A549 (cell line): ENCODE data around the gene CBY1. TPM values are rescaled to one million over a fixed set of nuclear protein-coding genes. Genes with fewer than 3 reads are reported as not detected.

ENCODE experiments used
- ATAC-seq, 2 experiments: fragments of 200-7000 bp in 1 of 2; fragments of >200 bp in 1 of 2; cut with Nextera tagmentation in 1 of 2; cut with Tn5 transposase in 1 of 2; 3 replicates each; pipeline versions ENCODE4 v1.8.0 to v1.9.1; 2018 to 2020; ENCODE audit warnings: mild to moderate bottlenecking in 1 of 2, moderate library complexity in 1 of 2
- CTCF ChIA-PET: fragments of 300-600 bp; sonication (Branson Sonifier 250); formaldehyde crosslinking; extraction: SDS; loops from one replicate; lab custom pipeline; 2021; ENCODE audit warnings: antibody characterized with exemption, inconsistent platforms; lab: Yijun Ruan, JAX
- POLR2A ChIA-PET: fragments of 350-600 bp; formaldehyde crosslinking; extraction: SDS; loops from one replicate; lab custom pipeline; 2021; ENCODE audit warnings: antibody characterized with exemption, inconsistent platforms; lab: Yijun Ruan, JAX
- DNase-seq, 2 experiments: peaks; one replicate each; pipeline versions ENCODE4 v3.0.0 to v3.0.0-alpha.2; 2011 to 2016; ENCODE audit warnings: low read depth in 1 of 2, low spot score in 1 of 2
- FAIRE-seq: peaks from 2 replicates; lab custom pipeline; 2011; peaks lifted over from hg19 to GRCh38; lab: Jason Lieb, UNC
- H3K27ac ChIP-seq, 2 experiments: fragments of >200 bp; sonication (Bioruptor Twin); formaldehyde crosslinking; 3 replicates each; pipeline ENCODE4 v1.5.1; 2016 to 2017
- H3K4me1 ChIP-seq: fragments of >200 bp; sonication (Bioruptor Twin); formaldehyde crosslinking; 3 replicates; pipeline ENCODE4 v1.6.1; 2016
- H3K4me2 ChIP-seq: fragments of >200 bp; sonication (Bioruptor Twin); formaldehyde crosslinking; 3 replicates; pipeline ENCODE4 v1.6.1; 2016
- H3K4me3 ChIP-seq: fragments of >200 bp; sonication (Bioruptor Twin); formaldehyde crosslinking; 3 replicates; pipeline ENCODE4 v1.5.1; 2016
- H3K9me3 ChIP-seq: fragments of >200 bp; sonication (Bioruptor Twin); formaldehyde crosslinking; 3 replicates; pipeline ENCODE4 v1.6.1; 2016
- BCL3 ChIP-seq: fragments of >200 bp; sonication (Bioruptor Twin); formaldehyde crosslinking; IDR thresholded peaks from 3 replicates; pipeline ENCODE4 v1.6.1; 2016
- CEBPB ChIP-seq, 2 experiments: fragments of >200 bp in 1 of 2; sonication (Bioruptor Twin) in 1 of 2; formaldehyde crosslinking in 1 of 2; IDR thresholded peaks; 2 replicates each; pipeline ENCODE4 v1.6.1; 2012 to 2016
- CHD4 ChIP-seq: fragments of 200-600 bp; sonication (generic); IDR thresholded peaks from 2 replicates; pipeline ENCODE4 v1.6.1; 2016; ENCODE audit warnings: antibody characterized with exemption, mild to moderate bottlenecking, borderline replicate concordance
- EHMT2 ChIP-seq: fragments of 200-600 bp; sonication (generic); IDR thresholded peaks from 2 replicates; pipeline ENCODE4 v1.6.1; 2016; ENCODE audit warnings: antibody characterized with exemption, low read depth, mild to moderate bottlenecking, moderate library complexity
- ESRRA ChIP-seq: fragments of 150-350 bp; IDR thresholded peaks from 2 replicates; pipeline ENCODE4 v1.6.1; 2014; ENCODE audit warnings: mild to moderate bottlenecking, low read length, borderline replicate concordance
- FOSB ChIP-seq: fragments of 250-450 bp; sonication (Bioruptor Pico); IDR thresholded peaks from 2 replicates; pipeline ENCODE4 v1.5.0; 2020; ENCODE audit warnings: mild to moderate bottlenecking, moderate library complexity
- FOSL2 ChIP-seq, 2 experiments: fragments of 450-650 bp in 1 of 2; fragments of >200 bp in 1 of 2; sonication (Bioruptor Twin) in 1 of 2; formaldehyde crosslinking; IDR thresholded peaks; 2 replicates each; pipeline versions ENCODE4 v1.5.0 to v1.6.1; 2016 to 2020; ENCODE audit warnings: mild to moderate bottlenecking in 1 of 2, moderate library complexity in 1 of 2
- FOXS1 ChIP-seq: fragments of 250-450 bp; sonication (Bioruptor Pico); IDR thresholded peaks from 2 replicates; pipeline ENCODE4 v1.5.0; 2020; ENCODE audit warnings: mild to moderate bottlenecking, moderate library complexity
- GATA3 ChIP-seq: IDR thresholded peaks from 2 replicates; pipeline ENCODE4 v1.6.1; 2012; ENCODE audit warnings: borderline replicate concordance
- HDAC2 ChIP-seq: fragments of 200-600 bp; sonication (generic); IDR thresholded peaks from 2 replicates; pipeline ENCODE4 v1.6.1; 2016
- HES2 ChIP-seq: fragments of >200 bp; sonication (Bioruptor Twin); formaldehyde crosslinking; IDR thresholded peaks from 2 replicates; pipeline ENCODE4 v1.6.1; 2016
- HMGXB4 ChIP-seq: fragments of 250-450 bp; sonication (Bioruptor Pico); IDR thresholded peaks from 2 replicates; pipeline ENCODE4 v1.5.0; 2021; ENCODE audit warnings: mild to moderate bottlenecking, moderate library complexity, borderline replicate concordance
- HOXB13 ChIP-seq: fragments of 250-450 bp; sonication (Bioruptor Pico); IDR thresholded peaks from 2 replicates; pipeline ENCODE4 v1.5.0; 2020; ENCODE audit warnings: low read depth, mild to moderate bottlenecking, moderate library complexity
- JUN ChIP-seq, 2 experiments: fragments of >200 bp; sonication (Bioruptor Twin); formaldehyde crosslinking; IDR thresholded peaks; 2 replicates in 1 of 2; 3 replicates in 1 of 2; pipeline ENCODE4 v1.6.1; 2016 to 2017
- MAFK ChIP-seq: fragments of 450-650 bp; IDR thresholded peaks from 2 replicates; pipeline ENCODE4 v1.6.1; 2014; ENCODE audit not compliant: partially characterized antibody
- MAX ChIP-seq: IDR thresholded peaks from 2 replicates; pipeline ENCODE4 v1.6.1; 2012
- NPAS2 ChIP-seq: fragments of 250-450 bp; sonication (Bioruptor Pico); IDR thresholded peaks from 2 replicates; pipeline ENCODE4 v1.8.0; 2022; ENCODE audit warnings: mild to moderate bottlenecking, moderate library complexity, borderline replicate concordance
- PBX3 ChIP-seq: IDR thresholded peaks from 2 replicates; pipeline ENCODE4 v1.6.1; 2012
- POLR2A ChIP-seq: IDR thresholded peaks from 2 replicates; pipeline ENCODE4 v1.6.1; 2012; ENCODE audit warnings: mild to moderate bottlenecking, low read length
- RAD21 ChIP-seq, 2 experiments: fragments of >200 bp in 1 of 2; sonication (Bioruptor Twin) in 1 of 2; formaldehyde crosslinking in 1 of 2; IDR thresholded peaks in 1 of 2; conservative IDR thresholded peaks in 1 of 2; 2 replicates in 1 of 2; 3 replicates in 1 of 2; pipeline ENCODE4 v1.6.1; 2012 to 2018; ENCODE audit warnings: inconsistent platforms in 1 of 2
- RFX5 ChIP-seq: fragments of 450-650 bp; IDR thresholded peaks from 2 replicates; pipeline ENCODE4 v1.7.1; 2014; ENCODE audit warnings: antibody characterized with exemption, mild to moderate bottlenecking, moderate library complexity
- TFCP2L1 ChIP-seq: fragments of 250-450 bp; sonication (Bioruptor Pico); IDR thresholded peaks from 2 replicates; pipeline ENCODE4 v1.5.0; 2021; ENCODE audit warnings: mild to moderate bottlenecking
- USF2 ChIP-seq: fragments of 450-650 bp; IDR thresholded peaks from 2 replicates; pipeline ENCODE4 v1.6.1; 2014; ENCODE audit warnings: antibody characterized with exemption
- ZFP36 ChIP-seq: fragments of 450-650 bp; IDR thresholded peaks from 2 replicates; pipeline ENCODE4 v1.6.1; 2014; ENCODE audit warnings: borderline replicate concordance; ENCODE audit not compliant: partially characterized antibody
- ZNF302 ChIP-seq: fragments of 250-450 bp; sonication (Bioruptor Pico); IDR thresholded peaks from 2 replicates; pipeline ENCODE4 v1.9.0; 2021; ENCODE audit warnings: inconsistent platforms, mild to moderate bottlenecking, moderate library complexity
- WGBS: methylation state at CpG from one replicate; pipeline ENCODE4 v1.1.6; 2017; ENCODE audit errors: missing lambda C conversion rate; 5-methylcytosine and 5-hydroxymethylcytosine counted together
- polyA plus RNA-seq, 4 experiments: library from polyadenylated mRNA; depleted of rRNA in 3 of 4; stranded (reverse); fragments of >200 nt; fragmentation: RNase III in 1 of 4; extraction: RNeasy Plus Mini Kit Qiagen cat#74134 plus additional on column Dnase treatment in 1 of 4; gene quantifications; 2 replicates in 3 of 4; 3 replicates in 1 of 4; pipeline ENCODE4 v1.2.3, GENCODE V29; 2011 to 2017

CBY1 gene
- polyA plus RNA-seq, 2 of the 4 experiments (the other 2 are of a cell fraction) = 19.4 to 20.8 TPM

- TF ChIP-seq RFX5 (no peak), JUN (IDR thresholded peaks at IDR 0.05) (peak in 1 of 2 experiments; percentile 29; a peak in 1 of 5 replicates), PBX3 (no peak), NPAS2 (CRISPR knock-in tag) (no peak)
Measured at GRCh38 chr22:38706101-38706900, 49.9 kb downstream of the CBY1 start (continued).

- Histone ChIP-seq H3K4me2 (peak overlapping the region; percentile 93), H3K9me3 (no peaks in the 10 kb centered on the region), H3K27ac (peak overlapping the region; percentile 90 to 97), H3K4me3 (peak overlapping the region; percentile 82), H3K4me1 (peaks cover 19% of the 10 kb centered on the region; the same call in 2 of the 3 replicates)
- no peak for FAIRE-seq
- CTCF ChIA-PET = interaction anchor here (1.7 to 4.0 kb wide), 5 partner anchors 11 to 59 kb away, joined by 4 to 22 read pairs (median 7); partner anchors contain the start of gene TOMM22
- TF ChIP-seq RAD21 (conservative IDR thresholded peaks at IDR 0.05 in 1 of 2, IDR thresholded peaks at IDR 0.05 in 1 of 2) = no peak
- no peak for ATAC-seq
- no peak for DNase-seq
- POLR2A ChIA-PET = interaction anchor here (0.6 to 1.7 kb wide), 2 partner anchors 11 kb away, joined by 3 to 7 read pairs; no protein-coding TSS in a partner anchor
- 6% methylated on average over 4 of the region's 4 CpGs for WGBS
Measured at GRCh38 chr22:38706901-38707195, 50.4 kb downstream of the CBY1 start.

GRCh38 chr22:38707346-38707745 is 50.9 kb downstream of the CBY1 start:
- no peak for FAIRE-seq
- TF ChIP-seq CEBPB (IDR thresholded peaks at IDR 0.05) (0 out of 4 replicates have a peak, but pooled peaks of 1 of the 2 experiments have one; percentile 5), ESRRA (no peak), MAFK (no peak), JUN (IDR thresholded peaks at IDR 0.05) (no peak), POLR2A (no peak), BCL3 (no peak), RFX5 (no peak), CHD4 (no peak), FOSL2 (IDR thresholded peaks at IDR 0.05) (no peak), FOSL2 (CRISPR knock-in tag; IDR thresholded peaks at IDR 0.05) (peak; percentile 49), HES2 (no peak), GATA3 (no peak), HOXB13 (CRISPR knock-in tag) (no peak), PBX3 (no peak), HMGXB4 (CRISPR knock-in tag) (no peak), ZFP36 (no peak), FOSB (CRISPR knock-in tag) (no peak), MAX (peak; percentile 34; the same call in 1 of the 2 replicates), TFCP2L1 (no peak), ZNF302 (CRISPR knock-in tag) (no peak), EHMT2 (no peak), HDAC2 (no peak), USF2 (no peak), FOXS1 (CRISPR knock-in tag) (no peak)
- TF ChIP-seq, all 56 proteins: peak for 3
- peak; percentile 61 to 66 for DNase-seq
- peak overlapping the region; percentile 82 for H3K4me3 ChIP-seq
- CTCF ChIA-PET = interaction anchor here (0.8 to 4.0 kb wide), 8 partner anchors 11 to 655 kb away, joined by 3 to 22 read pairs (median 6); partner anchors contain the start of gene TOMM22
- H3K4me2 ChIP-seq = peak overlapping the region; percentile 93
- H3K4me1 ChIP-seq = peaks cover 19% of the 10 kb centered on the region; the same call in 2 of the 3 replicates
- no peaks in the 10 kb centered on the region for H3K9me3 ChIP-seq
- POLR2A ChIA-PET = interaction anchor here (0.6 kb wide), 1 partner anchor 10 kb away, joined by 3 read pairs; no protein-coding TSS in a partner anchor
- 0% methylated on average over 2 of the region's 2 CpGs for WGBS
- peak overlapping the region; percentile 90 to 97; a peak in 2 of 6 replicates for H3K27ac ChIP-seq
- no peak for ATAC-seq
